NCI-H187 treated with DMSO at 0.1 percent for 48 hours (cell line): ENCODE data around the gene NAPSA.
A peak's percentile ranks its signal among the peaks of the same experiment; 100 is the strongest.

Experiments
- DNase-seq: peaks from one replicate; lab custom pipeline; 2025; lab: John Stamatoyannopoulos, UW

The NAPSA gene

DNA sequence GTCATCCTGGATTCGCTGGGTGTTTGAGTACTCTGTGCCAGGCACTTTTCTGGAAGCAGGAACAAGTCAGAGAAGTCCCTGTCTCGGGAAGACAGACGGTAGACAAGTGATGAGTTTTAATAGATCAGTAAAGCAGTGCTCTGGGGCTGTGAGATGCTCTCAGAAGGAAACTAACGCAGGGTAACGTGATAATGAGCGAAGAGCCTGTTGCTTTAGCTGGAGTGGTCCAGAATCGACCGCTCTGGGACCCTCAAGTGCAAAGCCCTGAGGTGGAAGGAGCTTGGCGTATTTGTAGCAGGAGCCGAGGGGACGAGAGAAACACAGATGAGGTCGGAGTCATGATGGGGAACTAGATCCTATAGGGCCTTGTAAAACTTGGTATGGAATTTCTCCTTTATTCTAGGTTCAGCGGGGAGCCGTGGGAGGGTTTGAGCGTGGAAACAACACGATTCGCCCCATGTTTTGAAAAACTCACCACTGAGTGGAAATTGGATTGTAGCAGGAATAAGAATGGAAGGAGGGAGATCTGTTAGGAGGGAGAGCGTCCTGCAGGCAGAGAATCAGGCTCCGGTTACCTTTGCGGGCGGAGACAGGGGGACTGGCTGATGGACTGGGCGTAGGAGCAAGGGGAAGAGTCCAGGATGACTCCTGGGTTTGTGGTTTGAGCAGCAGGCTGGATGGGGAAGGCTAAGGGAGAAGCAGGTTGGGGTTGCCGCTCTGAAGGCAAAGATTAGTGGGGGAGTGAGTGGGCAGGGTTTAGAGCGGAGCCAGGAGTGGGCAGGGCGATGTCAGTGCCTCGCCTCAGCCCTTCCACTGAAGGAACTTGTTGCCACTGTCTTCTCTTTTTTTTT lies 19.5 kb upstream of the NAPSA start:
- DNase-seq = no peak

- DNase-seq = peak; percentile 94
These were observed 18.6 kb upstream of the NAPSA start, which contains the start of gene POLD1 for GRCh38 chr19:50383852-50384684. TSS of gene POLD1 (plus strand) at chr19:50384347. CDS start at chr19:50398852, 14,505 bp downstream.

DNA sequence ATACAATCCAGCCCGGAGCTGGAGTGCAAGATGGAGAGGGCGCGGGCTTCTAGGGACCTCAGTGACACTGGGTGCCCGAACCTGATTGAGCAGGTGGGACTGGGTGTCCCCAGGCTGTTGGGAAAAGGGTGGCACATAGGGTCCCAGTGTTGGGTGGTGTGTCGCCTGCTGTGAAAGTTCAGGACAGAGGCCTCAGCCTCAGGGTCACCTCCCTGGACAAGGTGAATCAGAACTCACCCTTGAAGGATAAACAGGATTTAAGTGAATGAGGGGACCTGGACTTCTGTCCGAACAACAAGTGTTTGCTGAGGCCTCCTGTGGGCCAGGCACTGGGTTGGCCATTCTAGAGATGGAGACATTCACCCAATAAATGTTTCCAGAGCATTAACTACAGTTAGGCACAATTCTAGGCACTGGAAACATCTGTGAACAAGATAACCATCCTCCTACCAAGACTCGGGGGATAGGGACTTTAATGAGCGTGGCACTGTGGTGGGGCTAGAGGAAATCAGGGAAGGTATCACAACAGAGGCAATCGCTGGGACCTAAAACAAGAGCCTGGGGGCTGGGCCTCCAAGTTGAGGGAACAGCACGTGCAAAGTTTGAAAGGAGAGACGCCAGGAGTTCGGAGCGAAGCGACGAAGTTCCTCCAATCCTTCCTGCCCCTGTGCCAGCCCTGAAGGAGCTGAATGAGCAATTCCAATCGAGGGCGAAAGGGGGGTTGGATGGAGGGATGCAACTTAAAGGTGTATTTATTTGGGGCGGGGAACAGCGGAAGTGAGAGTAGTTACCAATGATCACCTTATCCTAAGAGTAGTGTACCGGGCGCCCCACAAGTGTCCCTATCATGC lies 17.8 kb upstream of the NAPSA start:
- no peak for DNase-seq

DNA sequence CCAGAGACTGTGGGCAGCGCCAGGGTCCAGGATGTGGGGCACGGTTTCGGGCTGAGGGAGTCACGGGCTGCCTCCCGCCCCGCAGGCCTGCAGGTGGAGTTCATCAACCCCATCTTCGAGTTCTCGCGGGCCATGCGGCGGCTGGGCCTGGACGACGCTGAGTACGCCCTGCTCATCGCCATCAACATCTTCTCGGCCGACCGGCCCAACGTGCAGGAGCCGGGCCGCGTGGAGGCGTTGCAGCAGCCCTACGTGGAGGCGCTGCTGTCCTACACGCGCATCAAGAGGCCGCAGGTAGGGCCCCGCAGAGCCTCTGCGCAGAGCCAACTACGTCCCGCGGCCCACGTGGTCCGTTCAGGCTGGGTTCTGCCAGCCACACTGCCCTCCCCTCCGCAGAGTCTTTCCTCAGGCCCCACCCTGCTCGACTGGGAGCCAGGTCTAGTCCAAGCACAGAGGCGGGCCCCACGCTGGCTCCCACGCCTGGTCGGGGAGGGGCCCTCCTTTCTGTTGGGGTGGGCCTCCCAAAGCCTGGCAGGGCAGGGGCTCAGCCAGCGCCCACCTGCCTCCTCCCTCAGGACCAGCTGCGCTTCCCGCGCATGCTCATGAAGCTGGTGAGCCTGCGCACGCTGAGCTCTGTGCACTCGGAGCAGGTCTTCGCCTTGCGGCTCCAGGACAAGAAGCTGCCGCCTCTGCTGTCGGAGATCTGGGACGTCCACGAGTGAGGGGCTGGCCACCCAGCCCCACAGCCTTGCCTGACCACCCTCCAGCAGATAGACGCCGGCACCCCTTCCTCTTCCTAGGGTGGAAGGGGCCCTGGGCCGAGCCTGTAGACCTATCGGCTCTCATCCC lies 16.7 kb upstream of the NAPSA start:
- no peak for DNase-seq

- no peak for DNase-seq
These were observed 15.3 kb upstream of the NAPSA start for GRCh38 chr19:50380751-50381151.

GRCh38 chr19:50380137-50380536 lies 14.7 kb upstream of the NAPSA start:
- no peak for DNase-seq

DNA sequence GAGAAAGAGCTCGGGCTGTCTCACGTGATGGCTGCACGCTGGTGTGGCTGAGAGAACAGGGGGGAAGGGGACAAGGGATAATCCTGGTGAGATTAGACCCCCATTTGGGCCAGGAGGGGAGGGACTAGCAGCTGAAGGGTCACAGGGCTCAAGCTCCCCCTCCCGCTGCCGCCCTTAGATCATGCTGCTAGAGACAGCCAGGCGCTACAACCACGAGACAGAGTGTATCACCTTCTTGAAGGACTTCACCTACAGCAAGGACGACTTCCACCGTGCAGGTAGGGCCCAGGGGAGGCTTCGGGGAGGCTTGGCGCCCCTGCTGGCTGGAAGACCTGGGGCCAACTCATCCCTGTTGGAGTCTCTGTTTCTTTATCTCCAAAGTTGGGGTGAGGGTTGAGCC lies 14.2 kb upstream of the NAPSA start:
- no peak for DNase-seq

- no peak for DNase-seq
These were observed 13.4 kb upstream of the NAPSA start for GRCh38 chr19:50378863-50379236.

DNA sequence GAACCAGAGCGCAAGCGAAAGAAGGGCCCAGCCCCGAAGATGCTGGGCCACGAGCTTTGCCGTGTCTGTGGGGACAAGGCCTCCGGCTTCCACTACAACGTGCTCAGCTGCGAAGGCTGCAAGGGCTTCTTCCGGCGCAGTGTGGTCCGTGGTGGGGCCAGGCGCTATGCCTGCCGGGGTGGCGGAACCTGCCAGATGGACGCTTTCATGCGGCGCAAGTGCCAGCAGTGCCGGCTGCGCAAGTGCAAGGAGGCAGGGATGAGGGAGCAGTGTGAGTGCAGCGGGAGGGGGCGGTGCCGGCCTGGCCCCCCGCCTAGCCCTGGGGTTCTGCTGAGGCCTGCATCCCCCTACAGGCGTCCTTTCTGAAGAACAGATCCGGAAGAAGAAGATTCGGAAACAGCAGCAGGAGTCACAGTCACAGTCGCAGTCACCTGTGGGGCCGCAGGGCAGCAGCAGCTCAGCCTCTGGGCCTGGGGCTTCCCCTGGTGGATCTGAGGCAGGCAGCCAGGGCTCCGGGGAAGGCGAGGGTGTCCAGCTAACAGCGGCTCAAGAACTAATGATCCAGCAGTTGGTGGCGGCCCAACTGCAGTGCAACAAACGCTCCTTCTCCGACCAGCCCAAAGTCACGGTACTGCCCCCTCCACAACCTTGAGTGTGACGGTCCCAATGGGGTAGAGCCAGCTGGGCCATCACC lies 12.9 kb upstream of the NAPSA start:
- no peak for DNase-seq

DNA sequence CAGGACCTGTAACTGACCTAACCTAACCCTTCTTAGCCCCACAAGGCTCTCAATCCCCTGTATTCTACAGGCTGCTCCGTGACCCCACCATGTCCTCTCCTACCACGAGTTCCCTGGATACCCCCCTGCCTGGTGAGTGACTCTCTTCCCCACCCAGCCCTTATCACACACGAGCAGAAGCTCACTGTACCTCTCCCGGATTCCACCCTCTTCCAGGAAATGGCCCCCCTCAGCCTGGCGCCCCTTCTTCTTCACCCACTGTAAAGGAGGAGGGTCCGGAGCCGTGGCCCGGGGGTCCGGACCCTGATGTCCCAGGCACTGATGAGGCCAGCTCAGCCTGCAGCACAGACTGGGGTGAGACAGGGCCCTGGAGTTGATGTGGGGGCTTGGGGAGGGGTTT lies 12.1 kb upstream of the NAPSA start:
- no peak for DNase-seq

DNA sequence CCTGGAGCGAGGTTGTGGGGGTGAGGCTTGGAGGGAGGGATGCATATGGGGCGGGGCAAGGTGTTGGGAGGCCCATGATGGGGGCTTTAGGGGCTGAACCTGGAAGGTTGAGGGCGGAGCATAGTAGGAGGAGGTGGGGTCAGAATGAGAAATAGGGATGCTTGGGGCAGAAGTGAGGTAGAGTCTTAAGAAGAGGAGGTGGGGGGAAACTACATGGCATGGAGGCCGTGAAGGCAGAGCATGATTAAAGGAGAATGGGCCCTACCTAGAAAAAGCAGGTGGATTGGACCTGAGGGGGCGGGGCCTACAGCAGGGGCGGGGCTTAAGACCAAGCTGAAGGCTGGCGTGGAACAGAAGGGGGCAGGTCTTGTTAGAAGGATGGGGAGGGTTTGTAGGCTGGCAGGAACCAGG lies 11.6 kb upstream of the NAPSA start:
- no peak for DNase-seq

GRCh38 chr19:50376166-50377050 lies 11.0 kb upstream of the NAPSA start, which contains the start of gene NR1H2:
TSS of gene NR1H2 (plus strand) at chr19:50376457. CDS start at chr19:50377606, 1,149 bp downstream.
- peak; percentile 84 for DNase-seq

GRCh38 chr19:50371914-50372475 lies 6.6 kb upstream of the NAPSA start:
- no peak for DNase-seq

- peak; percentile 82 for DNase-seq
These were observed 3.5 kb upstream of the NAPSA start for GRCh38 chr19:50368649-50369570.

DNA sequence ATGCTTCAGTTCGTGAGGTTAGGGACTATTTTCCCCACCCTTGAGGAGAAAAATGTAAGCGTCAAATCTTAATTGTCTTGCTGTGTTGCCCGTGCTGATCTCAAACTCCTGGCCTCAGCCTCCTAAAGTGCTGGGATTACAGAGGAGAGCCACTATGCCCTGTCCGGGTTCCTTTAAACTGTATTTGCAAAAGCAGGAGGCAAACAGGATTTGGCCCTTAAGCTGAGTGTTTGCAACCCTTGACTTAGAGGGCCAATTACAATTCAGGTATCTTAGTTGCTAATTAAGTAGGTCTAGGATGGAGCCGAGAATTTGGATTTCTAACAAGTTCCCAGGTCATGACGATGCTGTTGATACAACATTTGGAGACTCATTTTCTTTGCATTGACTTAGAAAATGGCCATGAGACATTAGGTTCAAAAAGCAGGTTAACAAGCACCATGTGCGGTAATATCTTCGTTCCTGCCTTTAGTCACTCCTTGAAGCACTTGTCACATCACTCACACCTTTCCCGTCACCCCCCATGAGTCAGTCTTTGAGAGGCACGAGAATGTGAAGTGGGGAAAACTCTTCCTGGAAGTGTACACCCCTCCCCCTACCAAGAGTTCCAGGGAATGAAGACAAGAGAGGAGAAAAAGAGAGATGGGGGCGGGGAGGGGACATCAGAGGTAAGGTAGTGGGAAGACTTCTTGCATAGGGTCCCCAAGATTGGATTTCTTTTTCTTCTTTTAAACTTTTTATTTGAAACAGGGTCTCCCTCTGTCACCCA lies 2.6 kb downstream of the NAPSA start:
- DNase-seq = no peak

DNA sequence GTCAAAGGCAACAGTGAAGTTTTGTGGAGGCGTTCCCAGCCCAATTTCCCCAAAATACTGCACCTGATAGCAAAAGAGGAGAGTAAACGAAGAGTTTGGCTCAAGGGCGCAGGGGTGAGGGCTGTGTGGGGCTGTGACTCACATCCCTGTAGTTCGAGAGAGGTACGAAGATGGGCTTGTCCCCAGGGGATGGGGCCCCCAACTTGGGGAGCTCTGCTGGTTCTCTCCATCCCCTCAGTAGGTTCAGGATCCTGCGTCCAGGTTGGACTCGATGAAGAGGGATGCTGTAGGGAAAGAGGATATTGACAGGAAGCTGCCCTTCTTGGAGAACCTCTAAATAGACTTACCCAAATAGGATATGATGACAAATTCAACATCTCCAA lies 3.4 kb downstream of the NAPSA start:
- no peak for DNase-seq

- no peak for DNase-seq
These were observed 4.0 kb downstream of the NAPSA start for GRCh38 chr19:50361290-50362029.
